HAP-1 (cell line): ENCODE results near the gene IFTAP.

ENCODE experiments used
- DNase-seq, 2 experiments: peaks; one replicate each; pipeline ENCODE4 v3.0.0-alpha.2; 2016 to 2020; ENCODE audit warnings: low spot score in 2 of 2
- H3K27me3 ChIP-seq: fragments of 250-450 bp; sonication (Bioruptor Pico); 2 replicates; pipeline ENCODE4 v1.5.1; 2020; ENCODE audit warnings: low read depth, mild to moderate bottlenecking, moderate library complexity
- H3K36me3 ChIP-seq: fragments of 250-450 bp; sonication (Bioruptor Pico); replicated peaks from 2 replicates; pipeline ENCODE4 v1.5.1; 2020; ENCODE audit warnings: mild to moderate bottlenecking
- H3K4me1 ChIP-seq: fragments of 250-450 bp; sonication (Bioruptor Pico); 2 replicates; pipeline ENCODE4 v1.5.1; 2020; ENCODE audit warnings: mild to moderate bottlenecking
- H3K4me3 ChIP-seq: fragments of 250-450 bp; sonication (Bioruptor Pico); 2 replicates; pipeline ENCODE4 v1.5.1; 2020; ENCODE audit warnings: mild to moderate bottlenecking, moderate library complexity
- H3K9me3 ChIP-seq: fragments of 250-450 bp; sonication (Bioruptor Pico); 2 replicates; pipeline ENCODE4 v1.5.1; 2020; ENCODE audit warnings: mild to moderate bottlenecking, moderate library complexity
- in situ Hi-C: fragments of 300-500 bp; cut with MboI; formaldehyde crosslinking; loops from 3 replicates; pipeline ENCODE4 v1.14.3; 2020; ENCODE audit warnings: low sequenced_read_pairs, inconsistent platforms, mixed read lengths

Gene IFTAP

DNA sequence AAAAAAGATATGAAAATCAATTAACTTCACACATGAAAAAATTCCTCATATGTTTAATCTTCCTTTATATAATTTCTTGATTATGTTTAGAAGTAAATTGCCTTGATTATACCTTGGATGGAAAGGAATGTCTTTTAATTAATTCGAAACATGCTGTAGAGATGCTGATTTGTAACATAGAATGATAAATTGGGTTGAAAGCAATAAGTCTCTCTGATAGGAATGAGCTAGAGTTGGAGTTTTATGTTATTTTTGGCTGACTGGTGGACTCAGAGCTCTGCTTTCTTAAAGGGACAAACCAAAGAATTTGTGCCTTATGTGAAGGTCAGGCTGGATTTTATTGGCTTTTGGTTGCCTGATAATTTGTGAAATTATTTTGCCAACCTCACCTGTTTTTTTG lies 98.4 kb downstream of the IFTAP start:
- H3K4me3 ChIP-seq = no peak overlapping the region
- no peaks in the 10 kb centered on the region for H3K36me3 ChIP-seq
- H3K27me3 ChIP-seq = peaks cover 5% of the 10 kb centered on the region; the same call in 1 of the 2 replicates
- in situ Hi-C loops = no loop called here
- no peaks in the 10 kb centered on the region for H3K9me3 ChIP-seq
- H3K4me1 ChIP-seq = no peaks in the 10 kb centered on the region
- no peak for DNase-seq

DNA sequence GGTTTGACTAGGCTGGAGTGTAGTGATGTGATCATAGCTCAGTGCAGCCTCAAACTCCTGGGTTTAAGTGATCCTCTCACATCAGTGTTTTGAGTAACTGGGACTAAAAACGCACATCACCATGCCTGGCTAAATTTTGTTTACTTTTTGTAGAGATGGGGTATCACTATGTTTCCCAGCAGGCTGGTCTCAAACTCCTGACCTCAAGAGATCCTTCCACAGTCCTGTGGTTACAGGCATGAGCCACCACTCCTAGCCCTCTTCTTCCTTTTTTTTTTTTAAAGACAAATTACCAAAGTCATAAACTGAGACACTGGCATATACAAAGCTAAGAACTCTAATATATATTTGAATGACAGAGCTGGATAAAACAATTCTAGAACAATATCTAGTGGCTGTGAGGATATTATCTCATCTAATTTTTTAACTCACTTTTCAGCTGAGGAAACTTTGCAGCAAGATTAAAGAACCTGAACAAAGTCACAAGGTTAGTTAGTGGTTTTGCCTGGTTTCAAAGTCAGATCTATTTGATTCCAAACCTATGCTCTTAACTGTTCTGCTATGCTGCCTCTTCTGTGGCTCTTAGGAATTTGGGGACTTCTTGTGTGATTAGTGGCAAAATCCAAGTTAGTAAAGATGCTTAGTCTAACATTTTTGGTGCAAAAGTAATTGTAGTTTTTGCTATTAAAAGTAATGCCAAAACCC lies 99.0 kb downstream of the IFTAP start:
- Histone ChIP-seq H3K36me3 (no peaks in the 10 kb centered on the region), H3K9me3 (no peaks in the 10 kb centered on the region), H3K4me3 (no peak overlapping the region), H3K4me1 (no peaks in the 10 kb centered on the region), H3K27me3 (peaks cover 5% of the 10 kb centered on the region; the same call in 1 of the 2 replicates)
- in situ Hi-C loops = no loop called here
- no peak for DNase-seq

DNA sequence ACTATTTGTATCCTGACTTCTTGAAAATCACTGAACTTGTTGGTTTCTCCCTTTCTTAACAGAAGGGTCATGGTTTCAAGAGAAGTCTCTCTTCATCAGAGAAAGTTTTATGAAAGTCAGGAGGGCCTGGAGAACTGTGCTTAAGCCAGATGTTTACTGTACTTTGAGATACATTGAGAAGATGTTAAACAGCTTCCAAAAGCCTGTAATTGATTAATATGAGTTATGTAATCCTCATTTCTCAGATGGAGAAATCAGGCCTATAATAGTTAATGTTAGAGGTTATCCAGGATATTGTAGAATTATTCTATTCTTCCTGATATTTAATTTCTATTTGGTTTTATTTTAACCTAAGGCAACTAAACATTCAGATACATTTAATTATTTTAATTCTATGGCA lies 100.8 kb downstream of the IFTAP start:
- Histone ChIP-seq H3K27me3 (peaks cover 5% of the 10 kb centered on the region; the same call in 1 of the 2 replicates), H3K4me3 (no peak overlapping the region), H3K9me3 (no peaks in the 10 kb centered on the region), H3K36me3 (no peaks in the 10 kb centered on the region), H3K4me1 (no peaks in the 10 kb centered on the region)
- in situ Hi-C loops = no loop called here
- no peak for DNase-seq

DNA sequence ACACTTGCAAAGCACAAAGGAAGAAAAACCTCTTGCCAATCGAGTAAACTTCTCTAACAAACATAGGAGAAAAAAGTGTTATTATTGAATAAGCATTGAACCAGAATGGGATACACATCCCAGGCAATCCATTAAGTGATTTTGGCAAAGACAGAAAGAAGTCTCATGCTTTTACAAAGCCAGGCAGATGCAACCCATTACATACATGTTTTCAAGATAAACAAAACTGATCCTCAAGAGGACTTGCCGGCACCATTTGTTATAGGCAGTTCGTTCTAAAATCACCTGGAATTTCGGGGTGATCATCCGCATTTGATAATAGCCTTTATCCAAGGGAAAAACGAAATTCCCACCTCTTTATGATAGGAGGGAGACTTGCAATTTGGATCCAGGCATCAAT lies 101.3 kb downstream of the IFTAP start:
- Histone ChIP-seq H3K4me3 (no peak overlapping the region), H3K27me3 (peaks cover 5% of the 10 kb centered on the region; the same call in 1 of the 2 replicates), H3K4me1 (no peaks in the 10 kb centered on the region), H3K9me3 (no peaks in the 10 kb centered on the region), H3K36me3 (no peaks in the 10 kb centered on the region)
- in situ Hi-C loops = no loop called here
- DNase-seq = no peak

DNA sequence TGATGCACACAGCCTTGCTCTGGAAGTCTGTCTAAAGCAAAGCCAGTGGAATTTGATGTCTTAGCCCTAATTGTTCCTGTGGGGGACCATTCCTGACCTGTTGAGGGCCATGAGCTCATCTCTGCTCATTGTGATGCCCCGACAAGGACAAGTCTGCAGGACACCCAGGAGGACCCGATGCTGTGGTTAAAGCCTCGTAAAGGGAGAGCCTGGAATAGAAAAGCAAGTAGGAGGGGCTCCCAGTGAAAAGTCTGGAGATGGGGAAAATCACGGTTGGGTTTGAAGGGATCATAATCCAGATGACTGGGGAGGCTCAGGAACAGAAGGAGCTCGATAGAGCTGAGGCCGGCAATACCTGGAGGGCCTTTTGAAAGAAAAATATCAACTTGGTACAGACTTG lies 102.2 kb downstream of the IFTAP start:
- no peak for DNase-seq
- in situ Hi-C loops = no loop called here
- H3K27me3 ChIP-seq = peaks cover 5% of the 10 kb centered on the region; the same call in 1 of the 2 replicates
- no peaks in the 10 kb centered on the region for H3K9me3 ChIP-seq
- no peak overlapping the region for H3K4me3 ChIP-seq
- H3K4me1 ChIP-seq = no peaks in the 10 kb centered on the region
- H3K36me3 ChIP-seq = no peaks in the 10 kb centered on the region

DNA sequence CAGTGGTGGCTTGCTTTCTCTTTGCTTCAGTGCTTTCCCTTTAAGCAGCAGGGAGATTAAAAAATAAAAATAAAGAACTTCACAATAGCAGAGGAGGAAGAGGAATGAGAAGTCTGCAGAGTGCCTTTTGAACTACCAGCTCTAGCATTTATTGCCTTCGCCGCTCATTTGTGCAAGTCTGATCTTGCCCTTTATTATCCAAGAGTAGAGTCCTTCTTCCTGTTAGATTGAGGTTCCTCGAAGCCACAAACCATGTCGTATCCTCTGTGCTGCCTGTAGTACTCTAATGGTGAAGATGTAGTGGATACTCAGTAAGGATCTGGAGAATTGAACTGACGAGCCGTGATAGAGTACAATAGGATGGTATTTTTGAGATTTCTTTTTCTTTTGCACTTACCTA lies 105.0 kb downstream of the IFTAP start:
- no peaks in the 10 kb centered on the region for H3K36me3 ChIP-seq
- in situ Hi-C loops = no loop called here
- H3K27me3 ChIP-seq = peaks cover 2% of the 10 kb centered on the region; the same call in 1 of the 2 replicates
- no peaks in the 10 kb centered on the region for H3K4me1 ChIP-seq
- DNase-seq = peak; percentile 12 to 16
- no peak overlapping the region for H3K4me3 ChIP-seq
- no peaks in the 10 kb centered on the region for H3K9me3 ChIP-seq

DNA sequence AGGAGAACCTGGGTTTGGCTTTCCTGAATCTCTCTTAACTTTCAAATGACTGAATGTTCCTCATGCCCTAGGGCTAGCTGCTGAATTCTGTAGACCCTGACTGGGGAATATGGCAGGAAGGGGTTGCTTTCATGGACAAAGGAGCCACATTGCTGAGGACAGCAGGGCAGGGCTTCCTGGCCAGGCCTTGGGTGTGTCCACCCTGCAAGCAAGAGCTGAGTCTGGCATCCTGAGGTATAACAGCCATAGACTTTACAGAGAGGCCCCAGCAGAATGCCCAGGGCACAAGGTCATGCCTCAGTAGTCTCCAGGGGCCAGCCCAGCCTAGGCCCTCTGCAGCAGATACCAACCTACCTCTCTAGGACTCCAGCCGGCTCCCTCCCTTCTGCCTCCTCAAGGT lies 105.9 kb downstream of the IFTAP start:
- Histone ChIP-seq H3K9me3 (no peaks in the 10 kb centered on the region), H3K36me3 (no peaks in the 10 kb centered on the region), H3K27me3 (peaks cover 2% of the 10 kb centered on the region; the same call in 1 of the 2 replicates), H3K4me3 (no peak overlapping the region), H3K4me1 (no peaks in the 10 kb centered on the region)
- no peak for DNase-seq
- in situ Hi-C loops = loop anchor here (5.0 kb wide), 1 partner anchor 47 kb away; no protein-coding TSS in a partner anchor

DNA sequence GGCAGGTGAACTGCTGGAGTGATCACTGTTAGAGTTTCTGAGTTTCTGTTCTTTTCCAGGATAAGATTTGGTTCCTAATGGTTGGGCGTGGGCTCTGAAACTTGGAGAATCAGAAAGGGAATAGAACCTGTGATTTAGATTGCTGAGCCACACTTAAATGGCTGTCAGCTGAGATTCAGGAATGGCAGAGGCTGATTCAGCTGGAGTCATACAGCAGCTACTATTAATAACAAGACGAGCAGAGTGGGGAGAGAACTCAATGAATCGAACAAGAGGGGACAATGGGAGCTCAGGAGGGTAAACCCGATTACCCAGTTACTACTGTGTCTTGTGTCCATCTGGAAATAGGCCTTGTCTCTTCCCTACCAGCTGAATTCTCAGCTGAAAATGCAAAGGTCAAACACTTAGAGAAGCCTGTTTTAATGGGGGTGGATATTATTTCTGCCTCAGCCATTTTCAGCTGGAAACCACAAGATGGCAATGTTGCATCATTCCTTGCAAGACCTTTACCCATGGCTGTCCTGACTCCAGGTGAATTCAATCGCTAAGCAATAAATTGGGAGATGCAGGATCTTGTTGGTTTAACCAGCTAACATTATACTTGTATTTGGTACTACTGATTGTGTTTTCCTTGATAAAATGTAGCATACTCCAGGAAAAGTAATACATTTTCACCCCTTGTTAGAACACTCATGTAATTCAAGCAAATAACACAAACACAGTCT lies 108.2 kb downstream of the IFTAP start:
- peak; percentile 49 to 72 for DNase-seq
- in situ Hi-C loops = loop anchor here (5.0 kb wide), 1 partner anchor 45 kb away; no protein-coding TSS in a partner anchor
- no peaks in the 10 kb centered on the region for H3K4me1 ChIP-seq
- no peaks in the 10 kb centered on the region for H3K9me3 ChIP-seq
- peaks cover 4% of the 10 kb centered on the region; the same call in 1 of the 2 replicates for H3K27me3 ChIP-seq
- no peak overlapping the region for H3K4me3 ChIP-seq
- no peaks in the 10 kb centered on the region for H3K36me3 ChIP-seq

DNA sequence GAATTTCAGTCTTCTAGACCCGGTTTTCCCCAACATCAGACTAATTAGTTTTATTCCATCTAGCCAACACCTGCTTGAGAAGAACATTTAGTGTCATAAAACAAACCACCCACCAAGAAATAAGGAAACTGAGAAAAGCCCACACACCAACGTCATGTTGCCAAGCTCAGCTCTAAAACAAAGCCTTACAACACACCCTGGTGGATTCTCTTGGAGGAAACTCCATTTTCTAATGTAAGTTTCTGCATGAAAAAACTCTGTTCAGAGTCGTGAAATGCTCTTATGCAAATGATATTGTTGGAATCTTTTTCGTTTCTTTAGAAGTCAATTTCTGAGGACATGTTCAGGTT lies 108.7 kb downstream of the IFTAP start:
- no peaks in the 10 kb centered on the region for H3K36me3 ChIP-seq
- H3K4me3 ChIP-seq = no peak overlapping the region
- no peaks in the 10 kb centered on the region for H3K4me1 ChIP-seq
- H3K27me3 ChIP-seq = peaks cover 4% of the 10 kb centered on the region; the same call in 1 of the 2 replicates
- no peaks in the 10 kb centered on the region for H3K9me3 ChIP-seq
- DNase-seq = no peak
- in situ Hi-C loops = loop anchor here (5.0 kb wide), 1 partner anchor 44 kb away; no protein-coding TSS in a partner anchor
